PC-9 (cell line): ENCODE measurements around the gene ZNRF1. TPM values are rescaled to one million over a fixed set of nuclear protein-coding genes. Genes with fewer than 3 reads are reported as not detected.

Experiments used
- BruUV-seq: library from RNA; stranded (reverse); fragments of 400-500 nt; replicated peaks from 2 replicates; lab custom pipeline; 2021; lab: Mats Ljungman, UMichigan
- CTCF ChIA-PET: fragments of 300-600 bp; sonication (Branson Sonifier 250); formaldehyde crosslinking; loops from one replicate; lab custom pipeline; 2022; ENCODE audit warnings: antibody characterized with exemption; lab: Charles Lee
- POLR2A ChIA-PET: fragments of 300-600 bp; sonication (Branson Sonifier 250); formaldehyde crosslinking; loops from one replicate; lab custom pipeline; 2022; ENCODE audit warnings: antibody characterized with exemption; ENCODE audit not compliant: unreplicated experiment; lab: Charles Lee
- DNase-seq, 2 experiments: peaks; one replicate each; pipeline versions ENCODE4 v3.0.0 to v3.0.0-alpha.2; 2015 to 2022; ENCODE audit warnings: mixed read lengths in 1 of 2
- H2AFZ ChIP-seq: fragments of 200-600 bp; sonication (generic); 2 replicates; pipeline ENCODE4 v1.8.1; 2017; ENCODE audit warnings: antibody characterized with exemption
- H3F3A ChIP-seq: fragments of 200-600 bp; sonication (generic); 2 replicates; pipeline ENCODE4 v1.8.1; 2017; ENCODE audit warnings: antibody characterized with exemption, mild to moderate bottlenecking, low read depth; ENCODE audit not compliant: insufficient read depth
- H3K27ac ChIP-seq: fragments of 200-600 bp; sonication (generic); 2 replicates; pipeline ENCODE4 v1.6.1; 2016; ENCODE audit warnings: mixed run types
- H3K27me3 ChIP-seq: fragments of 200-600 bp; sonication (generic); 2 replicates; pipeline ENCODE4 v1.6.1; 2016; ENCODE audit warnings: low read depth, mixed run types; ENCODE audit not compliant: insufficient read depth
- H3K36me3 ChIP-seq: fragments of 200-600 bp; sonication (generic); 2 replicates; pipeline ENCODE4 v1.6.1; 2016; ENCODE audit warnings: low read depth, mixed run types
- H3K4me1 ChIP-seq: fragments of 200-600 bp; sonication (generic); replicated peaks from 2 replicates; pipeline ENCODE4 v1.6.1; 2016; ENCODE audit warnings: mixed run types; ENCODE audit not compliant: insufficient read depth
- H3K4me2 ChIP-seq: fragments of 200-600 bp; sonication (generic); 2 replicates; pipeline ENCODE4 v1.6.1; 2017; ENCODE audit warnings: mixed run types
- H3K4me3 ChIP-seq: fragments of 200-600 bp; sonication (generic); 2 replicates; pipeline ENCODE4 v1.6.1; 2016; ENCODE audit warnings: mixed run types
- H3K79me2 ChIP-seq: fragments of 200-600 bp; sonication (generic); 2 replicates; pipeline ENCODE4 v1.6.1; 2017; ENCODE audit warnings: low read depth, mixed run types
- H3K9me2 ChIP-seq: fragments of 200-600 bp; sonication (generic); 2 replicates; pipeline ENCODE4 v1.8.1; 2017; ENCODE audit warnings: mild to moderate bottlenecking; ENCODE audit not compliant: insufficient read depth
- H3K9me3 ChIP-seq: fragments of 200-600 bp; sonication (generic); 2 replicates; pipeline ENCODE4 v1.8.1; 2016; ENCODE audit warnings: low read depth; ENCODE audit not compliant: insufficient read depth
- H4K20me1 ChIP-seq: fragments of 200-600 bp; sonication (generic); 2 replicates; pipeline ENCODE4 v1.8.1; 2017; ENCODE audit not compliant: insufficient read depth
- EZH2 ChIP-seq: fragments of 200-600 bp; sonication (generic); IDR thresholded peaks from 2 replicates; pipeline ENCODE4 v1.8.0; 2017; ENCODE audit warnings: antibody characterized with exemption, low read depth
- intact Hi-C: fragments of 100-400 bp; cut with micrococcal nuclease; formaldehyde crosslinking; loops from one replicate; pipeline ENCODE4 v1.10.0; 2022; ENCODE audit not compliant: unreplicated experiment
- total RNA-seq: library from RNA; stranded (reverse); gene quantifications from 2 replicates; pipeline ENCODE4 v1.2.3, GENCODE V29; 2021
- TF ChIP-seq, protein P1 (sequence below): fragments of 200-600 bp; sonication (generic); conservative IDR thresholded peaks from 2 replicates; pipeline ENCODE4 v1.6.1; 2017; ENCODE audit warnings: mixed run types, antibody characterized with exemption, mild to moderate bottlenecking, moderate library complexity

The ZNRF1 gene
- total RNA-seq, 1 experiment from 2014 or later, result 64.4 TPM

DNA sequence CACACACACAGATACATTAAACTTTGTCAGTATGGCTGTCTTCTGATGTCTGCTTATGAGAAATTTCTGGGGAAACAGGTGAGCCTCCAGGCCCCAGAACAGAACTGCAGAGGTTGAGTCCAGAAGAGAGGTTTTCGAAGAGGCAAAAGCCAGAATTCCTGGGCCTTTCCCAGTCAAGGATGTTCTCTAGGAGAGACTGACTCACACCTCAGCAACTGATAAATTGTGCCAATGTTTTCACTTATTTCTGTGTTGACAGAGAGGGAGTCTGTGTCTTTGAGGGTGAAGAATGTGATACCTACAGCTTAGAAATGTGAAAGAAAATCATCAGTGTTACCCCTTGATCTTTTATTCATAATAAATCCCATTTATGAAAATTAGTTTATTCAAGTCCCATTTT, 87.5 kb downstream of the ZNRF1 start:
- ChIA-PET POLR2A (no interaction called here), CTCF (no interaction called here)
- Histone ChIP-seq H3K9me2 (no peaks in the 10 kb centered on the region), H3K36me3 (no peaks in the 10 kb centered on the region), H3F3A (peaks cover 4% of the 10 kb centered on the region; the same call in 1 of the 2 replicates), H3K9me3 (no peaks in the 10 kb centered on the region), H3K27ac (no peak overlapping the region), H3K4me2 (no peak overlapping the region), H3K4me1 (peaks cover 17% of the 10 kb centered on the region), H4K20me1 (peaks cover 9% of the 10 kb centered on the region; the same call in 1 of the 2 replicates), H3K27me3 (no peaks in the 10 kb centered on the region), H2AFZ (no peak overlapping the region), H3K4me3 (no peak overlapping the region), H3K79me2 (peaks cover 99% of the 10 kb centered on the region)
- no TSS peak for BruUV-seq
- intact Hi-C loops, result no loop called here
- DNase-seq, result no peak
- TF ChIP-seq, protein P1, sequence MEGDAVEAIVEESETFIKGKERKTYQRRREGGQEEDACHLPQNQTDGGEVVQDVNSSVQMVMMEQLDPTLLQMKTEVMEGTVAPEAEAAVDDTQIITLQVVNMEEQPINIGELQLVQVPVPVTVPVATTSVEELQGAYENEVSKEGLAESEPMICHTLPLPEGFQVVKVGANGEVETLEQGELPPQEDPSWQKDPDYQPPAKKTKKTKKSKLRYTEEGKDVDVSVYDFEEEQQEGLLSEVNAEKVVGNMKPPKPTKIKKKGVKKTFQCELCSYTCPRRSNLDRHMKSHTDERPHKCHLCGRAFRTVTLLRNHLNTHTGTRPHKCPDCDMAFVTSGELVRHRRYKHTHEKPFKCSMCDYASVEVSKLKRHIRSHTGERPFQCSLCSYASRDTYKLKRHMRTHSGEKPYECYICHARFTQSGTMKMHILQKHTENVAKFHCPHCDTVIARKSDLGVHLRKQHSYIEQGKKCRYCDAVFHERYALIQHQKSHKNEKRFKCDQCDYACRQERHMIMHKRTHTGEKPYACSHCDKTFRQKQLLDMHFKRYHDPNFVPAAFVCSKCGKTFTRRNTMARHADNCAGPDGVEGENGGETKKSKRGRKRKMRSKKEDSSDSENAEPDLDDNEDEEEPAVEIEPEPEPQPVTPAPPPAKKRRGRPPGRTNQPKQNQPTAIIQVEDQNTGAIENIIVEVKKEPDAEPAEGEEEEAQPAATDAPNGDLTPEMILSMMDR, result no peak
- no peak for TF ChIP-seq EZH2

DNA sequence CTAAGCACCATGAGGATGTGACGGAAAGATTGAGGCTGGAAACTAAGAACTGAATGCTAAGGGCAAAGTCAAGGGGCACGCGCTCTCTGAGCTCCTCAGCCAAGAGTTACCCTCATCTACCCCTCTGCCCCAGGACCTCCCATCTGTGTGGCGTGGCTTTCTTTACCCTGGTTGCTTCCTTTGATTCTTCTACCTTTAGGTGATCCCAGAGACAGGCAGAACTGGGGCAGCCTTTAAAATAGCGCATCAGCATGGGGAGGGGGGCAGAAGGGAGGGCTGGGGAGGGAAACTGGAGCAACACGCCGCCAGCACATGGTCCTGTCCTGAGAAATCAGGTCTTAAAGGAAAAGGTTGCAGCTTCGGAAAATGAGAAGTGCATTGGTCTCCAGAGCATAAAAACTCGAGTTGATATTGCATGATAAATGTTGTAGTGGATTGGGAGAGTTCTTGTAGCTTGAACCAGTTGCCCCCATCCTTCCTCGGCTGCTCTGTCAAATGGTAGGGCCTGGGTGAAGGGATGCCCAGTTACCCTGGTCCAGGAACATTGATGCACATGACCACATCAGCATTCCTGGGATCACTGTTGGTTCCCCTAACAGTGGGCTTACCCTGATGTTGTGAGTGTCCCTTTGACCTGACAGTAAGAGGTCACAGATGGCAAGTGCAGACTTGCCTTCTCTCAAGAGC, 88.0 kb downstream of the ZNRF1 start:
- no peak for TF ChIP-seq EZH2
- TF ChIP-seq, protein P1, result no peak
- H3K9me2 ChIP-seq, result no peaks in the 10 kb centered on the region
- peaks cover 99% of the 10 kb centered on the region for H3K79me2 ChIP-seq
- no peaks in the 10 kb centered on the region for H3K27me3 ChIP-seq
- no TSS peak for BruUV-seq
- no peaks in the 10 kb centered on the region for H3K36me3 ChIP-seq
- H3K4me2 ChIP-seq, result no peak overlapping the region
- H3K27ac ChIP-seq, result no peak overlapping the region
- H3K9me3 ChIP-seq, result no peaks in the 10 kb centered on the region
- no peak for DNase-seq
- H3K4me1 ChIP-seq, result peaks cover 20% of the 10 kb centered on the region
- peaks cover 9% of the 10 kb centered on the region; the same call in 1 of the 2 replicates for H4K20me1 ChIP-seq
- H3K4me3 ChIP-seq, result no peak overlapping the region
- no peak overlapping the region for H2AFZ ChIP-seq
- H3F3A ChIP-seq, result peaks cover 4% of the 10 kb centered on the region; the same call in 1 of the 2 replicates
- CTCF ChIA-PET, result no interaction called here
- intact Hi-C loops, result no loop called here
- POLR2A ChIA-PET, result no interaction called here

DNA sequence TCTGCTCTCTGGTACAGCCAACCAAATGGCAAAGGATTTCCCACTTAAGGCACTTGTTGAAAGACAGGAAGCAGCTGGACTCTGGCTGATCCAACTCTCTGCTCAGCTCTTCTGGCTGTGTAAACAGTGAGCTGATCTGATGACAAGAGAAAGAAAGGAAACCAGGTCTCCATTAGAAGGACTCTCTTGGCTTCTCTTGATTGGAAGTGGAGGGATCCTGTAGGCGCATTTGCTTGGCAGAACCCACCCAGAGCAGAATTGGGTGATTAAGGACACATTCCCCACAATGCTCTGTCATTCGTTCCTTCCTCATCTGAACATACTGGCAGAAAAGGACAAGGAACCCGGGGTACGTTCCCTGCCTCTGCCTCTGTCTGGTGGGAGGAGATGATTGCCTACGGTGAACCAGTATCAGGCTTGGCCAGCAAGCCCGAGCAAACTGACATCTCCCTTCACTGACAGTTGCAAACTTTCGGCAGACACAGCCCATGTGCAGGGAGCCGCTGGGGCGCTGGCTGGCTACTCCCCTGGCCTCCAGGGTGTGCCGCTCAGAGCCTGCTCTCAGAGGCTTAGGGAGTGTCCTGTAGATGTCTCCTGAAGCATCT, 88.7 kb downstream of the ZNRF1 start:
- Histone ChIP-seq H3K9me2 (no peaks in the 10 kb centered on the region), H3K36me3 (no peaks in the 10 kb centered on the region), H3K27me3 (no peaks in the 10 kb centered on the region), H3K79me2 (peaks cover 98% of the 10 kb centered on the region), H2AFZ (no peak overlapping the region), H3K4me3 (no peak overlapping the region), H4K20me1 (peaks cover 7% of the 10 kb centered on the region; the same call in 1 of the 2 replicates), H3K4me1 (peaks cover 27% of the 10 kb centered on the region), H3K4me2 (no peak overlapping the region), H3K27ac (no peak overlapping the region), H3F3A (peaks cover 8% of the 10 kb centered on the region; the same call in 1 of the 2 replicates), H3K9me3 (no peaks in the 10 kb centered on the region)
- ChIA-PET POLR2A (no interaction called here), CTCF (no interaction called here)
- intact Hi-C loops, result no loop called here
- DNase-seq, result no peak
- no peak for TF ChIP-seq EZH2
- TF ChIP-seq, protein P1, result no peak
- no TSS peak for BruUV-seq
